K562 (cell line): ENCODE measurements around the gene SYCN. TPM values are rescaled to one million over a fixed set of nuclear protein-coding genes. Genes with fewer than 3 reads are reported as not detected.

Source experiments
- CBFA2T3 ChIP-seq: fragments of 450-650 bp; IDR thresholded peaks from 2 replicates; pipeline ENCODE4 v1.6.1; 2017
- CBX3 ChIP-seq, 2 experiments: IDR thresholded peaks; 1 replicate in 1 of 2; 2 replicates in 1 of 2; pipeline ENCODE4 v1.6.1; 2012; ENCODE audit warnings: inconsistent platforms in 2 of 2, low read length in 2 of 2, borderline replicate concordance in 1 of 2, control low read depth in 1 of 2
- CHD1 ChIP-seq: fragments of 200-600 bp; sonication (generic); IDR thresholded peaks from one replicate; pipeline ENCODE4 v1.6.1; 2012; ENCODE audit warnings: mild to moderate bottlenecking, moderate library complexity, low read length, inconsistent platforms
- ELF1 ChIP-seq: fragments of 200-800 bp; sonication (Bioruptor generic); IDR thresholded peaks from 2 replicates; pipeline ENCODE4 v1.6.1; 2016; ENCODE audit warnings: missing genetic modification characterization, missing compliant biosample characterization
- FOSL1 ChIP-seq: fragments of 200-800 bp; sonication (Bioruptor generic); conservative IDR thresholded peaks from 2 replicates; pipeline ENCODE4 v1.6.1; 2016; ENCODE audit warnings: missing genetic modification characterization, missing compliant biosample characterization
- POLR2H ChIP-seq: IDR thresholded peaks from 2 replicates; pipeline ENCODE4 v1.6.1; 2016; ENCODE audit warnings: missing genetic modification characterization, low read depth, mild to moderate bottlenecking, control low read depth, missing compliant biosample characterization, moderate library complexity
- SAFB ChIP-seq: fragments of 200-400 bp; formaldehyde crosslinking; IDR thresholded peaks from 2 replicates; pipeline ENCODE4 v1.6.1; 2017; ENCODE audit warnings: low read depth, low read length, borderline replicate concordance
- ZNF239 ChIP-seq: fragments of 250-450 bp; sonication (Bioruptor Pico); IDR thresholded peaks from 2 replicates; pipeline ENCODE4 v1.4.0; 2020; ENCODE audit warnings: mild to moderate bottlenecking
- polyA plus RNA-seq, 8 experiments: library from polyadenylated mRNA; depleted of rRNA in 4 of 8; stranded (reverse) in 5 of 8; unstranded in 3 of 8; fragments of >200 nt; fragmentation: Nextera tagmentation in 2 of 8; fragmentation: Illumina TruSeq in 1 of 8; extraction: Ambion mirVana in 2 of 8; extraction: Trizol in 1 of 8; gene quantifications; 2 replicates each; pipeline versions ENCODE4 v1.2.1 to v1.2.3, GENCODE V29; 2011 to 2014; ENCODE audit warnings: inconsistent platforms in 1 of 8, missing spikeins in 1 of 8
- total RNA-seq, 7 experiments: library from RNA; depleted of rRNA in 6 of 7; stranded (reverse); fragments of >200 nt in 6 of 7; fragmentation: Illumina TruSeq in 2 of 7; extraction: Trizol in 2 of 7; gene quantifications; 2 replicates each; pipeline versions ENCODE4 v1.2.1 to v1.2.3, GENCODE V29; 2011 to 2021; ENCODE audit warnings: low replicate concordance in 1 of 7
- TF ChIP-seq, protein P1 (sequence below): sonication (generic); IDR thresholded peaks from 2 replicates; pipeline ENCODE4 v1.6.1; 2016
- TF ChIP-seq, protein P2 (sequence below): sonication (generic); formaldehyde crosslinking; IDR thresholded peaks from 2 replicates; pipeline ENCODE4 v1.8.1; 2022; ENCODE audit warnings: missing genetic modification reagents
- TF ChIP-seq, protein P3 (sequence below): fragments of 250-450 bp; sonication (Bioruptor Pico); IDR thresholded peaks from 2 replicates; pipeline ENCODE4 v1.5.0; 2021; ENCODE audit warnings: mild to moderate bottlenecking, borderline replicate concordance
- TF ChIP-seq, protein P4 (sequence below), 2 experiments: fragments of 450-650 bp; IDR thresholded peaks; 2 replicates each; pipeline ENCODE4 v1.6.1; 2018; ENCODE audit warnings: mild to moderate bottlenecking in 2 of 2, low read depth in 1 of 2; ENCODE audit not compliant: partially characterized antibody in 2 of 2
- TF ChIP-seq, protein P5 (sequence below): sonication (generic); formaldehyde crosslinking; IDR thresholded peaks from 2 replicates; pipeline ENCODE4 v1.8.0; 2022; ENCODE audit warnings: mild to moderate bottlenecking, missing genetic modification reagents

Gene SYCN
- total and polyA plus RNA-seq, 9 of the 15 experiments (the other 6 are each of a cell fraction or from before 2014, with no cell fraction given) = not detected

DNA sequence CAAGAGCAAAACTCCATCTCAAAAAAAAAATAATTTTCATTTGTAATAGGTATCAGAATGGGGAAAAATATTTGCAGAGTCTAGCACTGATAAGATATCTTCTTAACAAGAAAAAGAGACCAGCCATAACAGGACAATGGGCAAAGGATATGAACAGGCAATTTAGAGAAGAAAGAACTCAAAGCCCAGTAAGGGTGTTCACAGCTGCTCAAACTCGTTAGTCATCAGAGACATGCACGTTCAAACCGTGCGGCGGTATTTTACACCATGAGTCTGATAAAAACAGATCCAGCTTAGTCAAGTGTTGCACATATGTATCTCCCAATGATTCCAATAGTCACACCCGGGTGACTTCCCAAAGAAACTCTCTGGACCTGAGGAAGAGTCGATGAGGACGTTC is 21.0 kb downstream of the SYCN start (continued):
- TF ChIP-seq, protein P1, sequence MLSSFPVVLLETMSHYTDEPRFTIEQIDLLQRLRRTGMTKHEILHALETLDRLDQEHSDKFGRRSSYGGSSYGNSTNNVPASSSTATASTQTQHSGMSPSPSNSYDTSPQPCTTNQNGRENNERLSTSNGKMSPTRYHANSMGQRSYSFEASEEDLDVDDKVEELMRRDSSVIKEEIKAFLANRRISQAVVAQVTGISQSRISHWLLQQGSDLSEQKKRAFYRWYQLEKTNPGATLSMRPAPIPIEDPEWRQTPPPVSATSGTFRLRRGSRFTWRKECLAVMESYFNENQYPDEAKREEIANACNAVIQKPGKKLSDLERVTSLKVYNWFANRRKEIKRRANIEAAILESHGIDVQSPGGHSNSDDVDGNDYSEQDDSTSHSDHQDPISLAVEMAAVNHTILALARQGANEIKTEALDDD = peak; percentile 39; the same call in 1 of the 2 replicates
- TF ChIP-seq CBX3 (IDR thresholded peaks at IDR 0.05; ENCODE audit: borderline replicate concordance in 1 of 2, low read length in 2 of 2) (peak in 1 of 2 experiments; percentile 70; a peak in 1 of 3 replicates), ZNF239 (no peak), POLR2H (tag) (no peak), CHD1 (no peak), SAFB (no peak), ELF1 (tag) (no peak), CBFA2T3 (peak; percentile 28), FOSL1 (peak; percentile 14; the same call in 1 of the 2 replicates)
- TF ChIP-seq, protein P2, sequence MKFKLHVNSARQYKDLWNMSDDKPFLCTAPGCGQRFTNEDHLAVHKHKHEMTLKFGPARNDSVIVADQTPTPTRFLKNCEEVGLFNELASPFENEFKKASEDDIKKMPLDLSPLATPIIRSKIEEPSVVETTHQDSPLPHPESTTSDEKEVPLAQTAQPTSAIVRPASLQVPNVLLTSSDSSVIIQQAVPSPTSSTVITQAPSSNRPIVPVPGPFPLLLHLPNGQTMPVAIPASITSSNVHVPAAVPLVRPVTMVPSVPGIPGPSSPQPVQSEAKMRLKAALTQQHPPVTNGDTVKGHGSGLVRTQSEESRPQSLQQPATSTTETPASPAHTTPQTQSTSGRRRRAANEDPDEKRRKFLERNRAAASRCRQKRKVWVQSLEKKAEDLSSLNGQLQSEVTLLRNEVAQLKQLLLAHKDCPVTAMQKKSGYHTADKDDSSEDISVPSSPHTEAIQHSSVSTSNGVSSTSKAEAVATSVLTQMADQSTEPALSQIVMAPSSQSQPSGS (CRISPR knock-in tag) = no peak
- TF ChIP-seq, protein P3, sequence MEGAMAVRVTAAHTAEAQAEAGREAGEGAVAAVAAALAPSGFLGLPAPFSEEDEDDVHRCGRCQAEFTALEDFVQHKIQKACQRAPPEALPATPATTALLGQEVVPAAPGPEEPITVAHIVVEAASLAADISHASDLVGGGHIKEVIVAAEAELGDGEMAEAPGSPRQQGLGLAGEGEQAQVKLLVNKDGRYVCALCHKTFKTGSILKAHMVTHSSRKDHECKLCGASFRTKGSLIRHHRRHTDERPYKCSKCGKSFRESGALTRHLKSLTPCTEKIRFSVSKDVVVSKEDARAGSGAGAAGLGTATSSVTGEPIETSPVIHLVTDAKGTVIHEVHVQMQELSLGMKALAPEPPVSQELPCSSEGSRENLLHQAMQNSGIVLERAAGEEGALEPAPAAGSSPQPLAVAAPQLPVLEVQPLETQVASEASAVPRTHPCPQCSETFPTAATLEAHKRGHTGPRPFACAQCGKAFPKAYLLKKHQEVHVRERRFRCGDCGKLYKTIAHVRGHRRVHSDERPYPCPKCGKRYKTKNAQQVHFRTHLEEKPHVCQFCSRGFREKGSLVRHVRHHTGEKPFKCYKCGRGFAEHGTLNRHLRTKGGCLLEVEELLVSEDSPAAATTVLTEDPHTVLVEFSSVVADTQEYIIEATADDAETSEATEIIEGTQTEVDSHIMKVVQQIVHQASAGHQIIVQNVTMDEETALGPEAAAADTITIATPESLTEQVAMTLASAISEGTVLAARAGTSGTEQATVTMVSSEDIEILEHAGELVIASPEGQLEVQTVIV (CRISPR knock-in tag) = no peak
- TF ChIP-seq, protein P4, sequence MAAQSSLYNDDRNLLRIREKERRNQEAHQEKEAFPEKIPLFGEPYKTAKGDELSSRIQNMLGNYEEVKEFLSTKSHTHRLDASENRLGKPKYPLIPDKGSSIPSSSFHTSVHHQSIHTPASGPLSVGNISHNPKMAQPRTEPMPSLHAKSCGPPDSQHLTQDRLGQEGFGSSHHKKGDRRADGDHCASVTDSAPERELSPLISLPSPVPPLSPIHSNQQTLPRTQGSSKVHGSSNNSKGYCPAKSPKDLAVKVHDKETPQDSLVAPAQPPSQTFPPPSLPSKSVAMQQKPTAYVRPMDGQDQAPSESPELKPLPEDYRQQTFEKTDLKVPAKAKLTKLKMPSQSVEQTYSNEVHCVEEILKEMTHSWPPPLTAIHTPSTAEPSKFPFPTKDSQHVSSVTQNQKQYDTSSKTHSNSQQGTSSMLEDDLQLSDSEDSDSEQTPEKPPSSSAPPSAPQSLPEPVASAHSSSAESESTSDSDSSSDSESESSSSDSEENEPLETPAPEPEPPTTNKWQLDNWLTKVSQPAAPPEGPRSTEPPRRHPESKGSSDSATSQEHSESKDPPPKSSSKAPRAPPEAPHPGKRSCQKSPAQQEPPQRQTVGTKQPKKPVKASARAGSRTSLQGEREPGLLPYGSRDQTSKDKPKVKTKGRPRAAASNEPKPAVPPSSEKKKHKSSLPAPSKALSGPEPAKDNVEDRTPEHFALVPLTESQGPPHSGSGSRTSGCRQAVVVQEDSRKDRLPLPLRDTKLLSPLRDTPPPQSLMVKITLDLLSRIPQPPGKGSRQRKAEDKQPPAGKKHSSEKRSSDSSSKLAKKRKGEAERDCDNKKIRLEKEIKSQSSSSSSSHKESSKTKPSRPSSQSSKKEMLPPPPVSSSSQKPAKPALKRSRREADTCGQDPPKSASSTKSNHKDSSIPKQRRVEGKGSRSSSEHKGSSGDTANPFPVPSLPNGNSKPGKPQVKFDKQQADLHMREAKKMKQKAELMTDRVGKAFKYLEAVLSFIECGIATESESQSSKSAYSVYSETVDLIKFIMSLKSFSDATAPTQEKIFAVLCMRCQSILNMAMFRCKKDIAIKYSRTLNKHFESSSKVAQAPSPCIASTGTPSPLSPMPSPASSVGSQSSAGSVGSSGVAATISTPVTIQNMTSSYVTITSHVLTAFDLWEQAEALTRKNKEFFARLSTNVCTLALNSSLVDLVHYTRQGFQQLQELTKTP (IDR thresholded peaks at IDR 0.05; ENCODE audit: low read depth in 1 of 2, partially characterized antibody in 2 of 2) = peak in 1 of 2 experiments; percentile 100
- TF ChIP-seq, protein P5, sequence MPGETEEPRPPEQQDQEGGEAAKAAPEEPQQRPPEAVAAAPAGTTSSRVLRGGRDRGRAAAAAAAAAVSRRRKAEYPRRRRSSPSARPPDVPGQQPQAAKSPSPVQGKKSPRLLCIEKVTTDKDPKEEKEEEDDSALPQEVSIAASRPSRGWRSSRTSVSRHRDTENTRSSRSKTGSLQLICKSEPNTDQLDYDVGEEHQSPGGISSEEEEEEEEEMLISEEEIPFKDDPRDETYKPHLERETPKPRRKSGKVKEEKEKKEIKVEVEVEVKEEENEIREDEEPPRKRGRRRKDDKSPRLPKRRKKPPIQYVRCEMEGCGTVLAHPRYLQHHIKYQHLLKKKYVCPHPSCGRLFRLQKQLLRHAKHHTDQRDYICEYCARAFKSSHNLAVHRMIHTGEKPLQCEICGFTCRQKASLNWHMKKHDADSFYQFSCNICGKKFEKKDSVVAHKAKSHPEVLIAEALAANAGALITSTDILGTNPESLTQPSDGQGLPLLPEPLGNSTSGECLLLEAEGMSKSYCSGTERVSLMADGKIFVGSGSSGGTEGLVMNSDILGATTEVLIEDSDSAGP (CRISPR knock-in tag) = no peak
